ENCODE results near the gene SPRY1. TPM values are rescaled to one million over a fixed set of nuclear protein-coding genes. Genes with fewer than 3 reads are reported as not detected.

Gene SPRY1
- total RNA-seq, 1 experiment from 2014 or later: 76.3 TPM

DNA sequence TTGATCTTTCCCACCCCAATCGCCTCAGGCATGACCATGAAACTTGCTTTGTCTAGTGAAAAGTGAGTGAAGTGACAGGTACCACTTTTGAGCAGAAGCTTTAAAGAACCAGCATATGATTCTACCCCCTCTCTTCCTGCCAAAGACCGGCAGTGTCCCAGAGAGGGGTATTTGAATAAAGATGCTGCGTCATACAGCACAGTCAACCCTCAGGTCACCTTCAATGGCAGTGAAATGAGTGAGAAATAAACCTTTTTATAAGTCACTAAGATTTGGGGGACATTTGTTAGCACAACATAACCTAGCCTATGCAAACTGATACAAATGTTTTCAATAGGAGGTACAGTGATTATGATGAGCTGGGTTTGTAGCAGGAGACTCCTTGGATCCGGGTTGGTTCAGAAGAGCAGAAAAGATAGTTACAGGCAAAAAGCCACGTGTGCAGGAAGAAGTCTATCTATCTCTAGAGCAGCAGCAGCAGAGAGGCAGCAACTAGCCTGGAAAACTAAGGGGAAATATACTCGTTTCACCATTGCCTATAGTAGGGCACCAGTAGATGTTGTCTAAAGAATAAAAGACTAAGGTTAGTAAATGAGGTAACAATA, 30.3 kb upstream of the SPRY1 start:
- WGBS (ENCODE audit: extremely low coverage, insufficient read length, low lambda C conversion rate): no CpG with 5 or more reads among the region's 6 CpGs
- no peak overlapping the region for H3K4ac ChIP-seq (ENCODE audit: low read depth, low read length)
- no peak overlapping the region for H3K9ac ChIP-seq (ENCODE audit: extremely low read depth, insufficient read length, low read length)
- no peak overlapping the region for H4K8ac ChIP-seq (replicated peaks; ENCODE audit: insufficient read length, low read depth, low read length)
- peak overlapping the region in 1 of 3 experiments; percentile 15; a peak in 2 of 7 replicates for H3K27ac Mint-ChIP-seq
- H3K23ac ChIP-seq (ENCODE audit: insufficient read length, low read depth, low read length): no peak overlapping the region
- H4K5ac ChIP-seq (ENCODE audit: insufficient read length, low read depth, low read length): no peak overlapping the region
- H3K36me3 Mint-ChIP-seq (ENCODE audit: insufficient read depth in 1 of 3, low read depth in 3 of 3): peaks cover 4 to 14% (median 8%) of the 10 kb centered on the region in 3 experiments; a peak in 5 of 7 replicates
- H2AK5ac ChIP-seq (ENCODE audit: insufficient read length, low read length): no peak overlapping the region
- no peak overlapping the region for H3T11ph ChIP-seq (ENCODE audit: low read length)
- H2BK5ac ChIP-seq (ENCODE audit: insufficient read length, low read length): no peak overlapping the region
- no peak overlapping the region for H2BK120ac ChIP-seq (ENCODE audit: low read depth, low read length, poor library complexity, severe bottlenecking)
- peaks cover 11 to 12% of the 10 kb centered on the region in 2 experiments for H3K4me1 Mint-ChIP-seq
- no peaks in the 10 kb centered on the region for H3K27me3 Mint-ChIP-seq (ENCODE audit: low read depth)
- no peak for DNase-seq
- H3K4me1 ChIP-seq (ENCODE audit: insufficient read depth, low read length): no peaks in the 10 kb centered on the region
- no peaks in the 10 kb centered on the region for H3K27me3 ChIP-seq (ENCODE audit: insufficient read depth, low read length)
- H2BK20ac ChIP-seq (ENCODE audit: low read depth, low read length, poor library complexity, severe bottlenecking): no peak overlapping the region
- H2AFZ ChIP-seq (ENCODE audit: low read length): peak overlapping the region; percentile 10
- H4K91ac ChIP-seq (ENCODE audit: insufficient read length, low read depth, low read length): no peak overlapping the region
- no peaks in the 10 kb centered on the region for H3K23me2 ChIP-seq (ENCODE audit: insufficient read length, low read depth, low read length, poor library complexity, severe bottlenecking)
- H3K4me3 Mint-ChIP-seq: no peak overlapping the region
- no peak overlapping the region for H2BK15ac ChIP-seq (ENCODE audit: low read depth, low read length)
- H3K9me3 ChIP-seq (ENCODE audit: control insufficient read depth, low read depth, low read length): no peaks in the 10 kb centered on the region
- H3K79me1 ChIP-seq (ENCODE audit: insufficient read depth, low read depth, low read length, poor library complexity, severe bottlenecking): no peaks in the 10 kb centered on the region
- H3K14ac ChIP-seq (ENCODE audit: insufficient read depth, low read length): no peak overlapping the region
- no peak overlapping the region for H3K27ac ChIP-seq (ENCODE audit: insufficient read length, low read depth, low read length)
- no peak overlapping the region for H3K56ac ChIP-seq (ENCODE audit: insufficient read length, low read depth, low read length)
- H4K20me1 ChIP-seq (ENCODE audit: control insufficient read depth, insufficient read depth, insufficient read length): no peaks in the 10 kb centered on the region
- H2BK12ac ChIP-seq (ENCODE audit: insufficient read length, low read depth, low read length): no peak overlapping the region
- no peak for TF ChIP-seq CTCF (conservative IDR thresholded peaks at IDR 0.05)
- peaks cover 15% of the 10 kb centered on the region in 2 experiments for H3K9me3 Mint-ChIP-seq
- no peak overlapping the region for H3K4me2 ChIP-seq (ENCODE audit: insufficient read depth, insufficient read length, low read length)
- H3K18ac ChIP-seq (ENCODE audit: insufficient read length, low read depth, low read length): no peak overlapping the region
- H3K79me2 ChIP-seq (ENCODE audit: insufficient read depth, low read length): no peaks in the 10 kb centered on the region

Data from H9 (cell line).